Chondrocyte (in vitro differentiated cells): ENCODE results near the gene FAM120A. TPM values are rescaled to one million over a fixed set of nuclear protein-coding genes. Genes with fewer than 3 reads are reported as not detected.

Source experiments
- DNase-seq: peaks from one replicate; pipeline ENCODE4 v3.0.0; 2021; ENCODE audit warnings: mixed read lengths, low spot score
- H3K27ac Mint-ChIP-seq: one replicate; pipeline ENCODE4 v1.8.0; 2021; ENCODE audit warnings: mild to moderate bottlenecking, moderate library complexity, mixed read lengths; ENCODE audit not compliant: unreplicated experiment
- H3K27me3 Mint-ChIP-seq: 2 replicates; pipeline ENCODE4 v1.8.0; 2021; ENCODE audit warnings: low read depth, mixed read lengths
- H3K36me3 Mint-ChIP-seq: 2 replicates; pipeline ENCODE4 v1.8.0; 2021; ENCODE audit warnings: low read depth, mixed read lengths
- H3K4me1 Mint-ChIP-seq: 2 replicates; pipeline ENCODE4 v1.8.0; 2021; ENCODE audit warnings: low read depth, mild to moderate bottlenecking, mixed read lengths
- H3K4me3 Mint-ChIP-seq: one replicate; pipeline ENCODE4 v1.8.0; 2021; ENCODE audit warnings: mild to moderate bottlenecking, moderate library complexity, mixed read lengths; ENCODE audit not compliant: unreplicated experiment
- H3K9me3 Mint-ChIP-seq: 2 replicates; pipeline ENCODE4 v1.8.0; 2021; ENCODE audit warnings: low read depth, mixed read lengths
- total RNA-seq: library from RNA; stranded (reverse); gene quantifications from 3 replicates; pipeline ENCODE4 v1.2.1, GENCODE V29; 2021
- TF ChIP-seq, protein P1 (sequence below): fragments of 200-600 bp; sonication (generic); IDR thresholded peaks from 2 replicates; pipeline ENCODE4 v1.5.0; 2021; ENCODE audit warnings: antibody characterized with exemption, mild to moderate bottlenecking, moderate library complexity

FAM120A gene
- total RNA-seq, 1 donor from 2014 or later: 89.9 TPM

- H3K27me3 Mint-ChIP-seq: no peaks in the 10 kb centered on the region
- H3K36me3 Mint-ChIP-seq: no peaks in the 10 kb centered on the region
- no peak for DNase-seq
- TF ChIP-seq, protein P1, sequence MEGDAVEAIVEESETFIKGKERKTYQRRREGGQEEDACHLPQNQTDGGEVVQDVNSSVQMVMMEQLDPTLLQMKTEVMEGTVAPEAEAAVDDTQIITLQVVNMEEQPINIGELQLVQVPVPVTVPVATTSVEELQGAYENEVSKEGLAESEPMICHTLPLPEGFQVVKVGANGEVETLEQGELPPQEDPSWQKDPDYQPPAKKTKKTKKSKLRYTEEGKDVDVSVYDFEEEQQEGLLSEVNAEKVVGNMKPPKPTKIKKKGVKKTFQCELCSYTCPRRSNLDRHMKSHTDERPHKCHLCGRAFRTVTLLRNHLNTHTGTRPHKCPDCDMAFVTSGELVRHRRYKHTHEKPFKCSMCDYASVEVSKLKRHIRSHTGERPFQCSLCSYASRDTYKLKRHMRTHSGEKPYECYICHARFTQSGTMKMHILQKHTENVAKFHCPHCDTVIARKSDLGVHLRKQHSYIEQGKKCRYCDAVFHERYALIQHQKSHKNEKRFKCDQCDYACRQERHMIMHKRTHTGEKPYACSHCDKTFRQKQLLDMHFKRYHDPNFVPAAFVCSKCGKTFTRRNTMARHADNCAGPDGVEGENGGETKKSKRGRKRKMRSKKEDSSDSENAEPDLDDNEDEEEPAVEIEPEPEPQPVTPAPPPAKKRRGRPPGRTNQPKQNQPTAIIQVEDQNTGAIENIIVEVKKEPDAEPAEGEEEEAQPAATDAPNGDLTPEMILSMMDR: no peak
- peaks cover 75% of the 10 kb centered on the region for H3K4me1 Mint-ChIP-seq
- no peak overlapping the region for H3K4me3 Mint-ChIP-seq
- H3K9me3 Mint-ChIP-seq: no peaks in the 10 kb centered on the region
- no peak overlapping the region for H3K27ac Mint-ChIP-seq
Observed at GRCh38 chr9:93465855-93466254, 14.4 kb downstream of the FAM120A start.

DNA sequence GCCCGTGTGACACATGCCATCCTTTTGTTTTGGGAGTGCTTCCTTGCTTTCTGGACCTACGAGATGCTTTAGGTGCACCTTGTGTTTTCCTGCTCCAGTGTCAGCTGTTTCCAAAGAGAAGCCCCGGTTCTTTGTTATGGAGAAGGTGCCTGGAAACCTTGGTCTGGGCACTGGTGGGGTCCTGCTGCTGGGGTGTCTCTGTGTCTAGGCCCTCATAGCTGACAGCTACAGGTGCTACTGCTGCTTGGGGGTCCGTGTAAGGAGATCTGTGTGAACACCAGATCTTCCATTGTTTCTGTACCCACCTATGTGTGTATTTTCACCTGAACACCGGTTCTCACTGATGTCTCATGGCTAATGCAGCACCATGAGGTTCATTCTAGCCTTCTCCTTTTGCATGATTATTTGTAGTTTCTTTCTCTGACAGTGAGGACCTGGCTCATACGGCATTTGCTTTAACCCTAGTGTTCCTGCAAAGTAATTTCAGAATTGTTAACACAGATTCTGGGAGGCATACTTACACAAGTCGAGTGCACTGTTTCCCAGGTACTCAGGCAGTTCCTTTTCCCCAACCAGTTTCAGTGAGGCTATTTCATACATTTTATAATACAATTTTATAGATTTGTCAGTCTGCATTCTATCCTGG lies 15.1 kb downstream of the FAM120A start:
- Mint-ChIP-seq H3K27me3 (no peaks in the 10 kb centered on the region), H3K36me3 (no peaks in the 10 kb centered on the region), H3K4me3 (no peak overlapping the region), H3K27ac (peak overlapping the region; percentile 34), H3K4me1 (peaks cover 78% of the 10 kb centered on the region), H3K9me3 (no peaks in the 10 kb centered on the region)
- TF ChIP-seq, protein P1: no peak
- no peak for DNase-seq

DNA sequence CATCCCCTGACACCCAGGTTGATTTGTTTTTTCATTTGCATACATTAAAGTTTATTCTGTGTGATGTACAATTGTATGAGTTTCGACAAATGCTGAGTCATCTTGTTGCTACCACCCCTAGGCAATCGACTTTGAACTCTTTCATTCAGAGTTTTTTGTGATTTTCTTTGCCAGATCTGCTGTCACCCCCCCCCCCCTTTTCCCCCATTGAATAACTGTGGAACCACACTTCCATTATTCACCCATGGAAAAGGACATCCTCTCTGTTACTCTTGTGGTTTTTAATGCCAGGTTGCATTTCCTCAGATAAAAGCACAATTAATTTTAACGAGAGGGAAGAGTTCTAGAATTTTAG lies 15.6 kb downstream of the FAM120A start:
- TF ChIP-seq, protein P1: no peak
- Mint-ChIP-seq H3K4me3 (no peak overlapping the region), H3K36me3 (no peaks in the 10 kb centered on the region), H3K4me1 (peaks cover 75% of the 10 kb centered on the region), H3K27ac (peak overlapping the region; percentile 15), H3K27me3 (no peaks in the 10 kb centered on the region), H3K9me3 (no peaks in the 10 kb centered on the region)
- DNase-seq: no peak

DNA sequence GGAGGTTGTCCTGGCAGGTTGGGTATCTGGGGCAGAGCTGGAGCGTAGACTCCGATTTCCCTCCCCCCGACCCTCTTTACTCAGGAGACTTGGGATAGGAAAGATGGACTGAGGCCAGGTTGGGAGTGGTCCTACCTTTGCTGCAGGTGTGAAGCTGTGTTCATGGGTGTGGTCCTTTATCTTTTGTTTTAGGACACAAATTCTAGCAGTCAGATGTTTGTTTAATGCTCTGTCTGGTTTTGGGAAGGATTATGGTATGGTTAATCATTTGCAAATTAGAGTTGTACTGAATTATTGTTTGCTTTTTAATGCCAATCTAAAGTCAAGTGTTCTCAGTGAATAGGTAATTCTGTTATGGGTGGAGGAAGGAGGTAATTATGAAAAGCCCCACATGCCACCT lies 16.0 kb downstream of the FAM120A start:
- DNase-seq: no peak
- no peak overlapping the region for H3K4me3 Mint-ChIP-seq
- TF ChIP-seq, protein P1: no peak
- no peaks in the 10 kb centered on the region for H3K27me3 Mint-ChIP-seq
- no peak overlapping the region for H3K27ac Mint-ChIP-seq
- no peaks in the 10 kb centered on the region for H3K9me3 Mint-ChIP-seq
- H3K4me1 Mint-ChIP-seq: peaks cover 78% of the 10 kb centered on the region
- peaks cover 2% of the 10 kb centered on the region for H3K36me3 Mint-ChIP-seq

DNA sequence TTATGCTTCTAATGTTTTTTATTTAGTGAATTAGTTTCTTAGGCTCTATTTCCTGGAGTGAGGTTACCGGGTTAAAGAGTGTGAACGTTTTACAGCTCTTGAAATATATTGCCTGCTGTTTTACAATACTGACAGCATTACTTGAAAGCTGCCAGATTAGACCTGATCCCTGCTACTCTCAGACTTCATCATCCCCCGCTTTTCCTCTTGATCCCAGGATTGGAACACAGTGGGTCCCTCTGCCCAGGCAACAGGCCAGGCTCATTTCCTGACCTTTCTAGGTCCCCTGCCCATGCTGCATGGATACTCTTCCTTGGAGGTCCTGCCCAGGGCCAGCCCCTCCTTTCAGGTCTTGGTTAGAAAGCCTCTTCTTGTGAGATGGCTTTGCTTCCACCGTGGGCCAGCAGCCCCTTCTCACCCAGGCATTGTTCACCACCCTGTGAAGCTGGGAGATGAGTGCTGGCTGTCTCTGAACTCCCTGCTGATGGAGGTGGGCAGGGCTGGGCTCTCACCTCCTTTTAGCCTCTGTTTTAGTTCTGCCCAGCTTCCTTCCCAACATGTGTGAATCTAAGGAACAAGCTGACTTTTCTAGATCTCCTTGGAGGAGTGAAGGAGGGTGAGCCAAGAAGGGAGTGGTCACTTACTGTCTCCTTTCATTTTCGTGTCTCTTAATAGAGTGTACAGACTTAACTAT lies 17.4 kb downstream of the FAM120A start:
- TF ChIP-seq, protein P1: no peak
- H3K27me3 Mint-ChIP-seq: no peaks in the 10 kb centered on the region
- peak overlapping the region; percentile 44 for H3K4me3 Mint-ChIP-seq
- H3K9me3 Mint-ChIP-seq: no peaks in the 10 kb centered on the region
- H3K4me1 Mint-ChIP-seq: peaks cover 68% of the 10 kb centered on the region
- peak overlapping the region; percentile 89 for H3K27ac Mint-ChIP-seq
- peaks cover 2% of the 10 kb centered on the region for H3K36me3 Mint-ChIP-seq
- no peak for DNase-seq
